GM12872 (cell line): ENCODE results near the gene TMEM272.
A peak's percentile ranks its signal among the peaks of the same experiment; 100 is the strongest.

Source experiments
- TF ChIP-seq, protein P1 (sequence below): IDR thresholded peaks from 3 replicates; pipeline ENCODE4 v1.5.1; 2011; ENCODE audit warnings: low read depth, mild to moderate bottlenecking, low read length, moderate library complexity; ENCODE audit not compliant: insufficient read depth

TMEM272 gene

DNA sequence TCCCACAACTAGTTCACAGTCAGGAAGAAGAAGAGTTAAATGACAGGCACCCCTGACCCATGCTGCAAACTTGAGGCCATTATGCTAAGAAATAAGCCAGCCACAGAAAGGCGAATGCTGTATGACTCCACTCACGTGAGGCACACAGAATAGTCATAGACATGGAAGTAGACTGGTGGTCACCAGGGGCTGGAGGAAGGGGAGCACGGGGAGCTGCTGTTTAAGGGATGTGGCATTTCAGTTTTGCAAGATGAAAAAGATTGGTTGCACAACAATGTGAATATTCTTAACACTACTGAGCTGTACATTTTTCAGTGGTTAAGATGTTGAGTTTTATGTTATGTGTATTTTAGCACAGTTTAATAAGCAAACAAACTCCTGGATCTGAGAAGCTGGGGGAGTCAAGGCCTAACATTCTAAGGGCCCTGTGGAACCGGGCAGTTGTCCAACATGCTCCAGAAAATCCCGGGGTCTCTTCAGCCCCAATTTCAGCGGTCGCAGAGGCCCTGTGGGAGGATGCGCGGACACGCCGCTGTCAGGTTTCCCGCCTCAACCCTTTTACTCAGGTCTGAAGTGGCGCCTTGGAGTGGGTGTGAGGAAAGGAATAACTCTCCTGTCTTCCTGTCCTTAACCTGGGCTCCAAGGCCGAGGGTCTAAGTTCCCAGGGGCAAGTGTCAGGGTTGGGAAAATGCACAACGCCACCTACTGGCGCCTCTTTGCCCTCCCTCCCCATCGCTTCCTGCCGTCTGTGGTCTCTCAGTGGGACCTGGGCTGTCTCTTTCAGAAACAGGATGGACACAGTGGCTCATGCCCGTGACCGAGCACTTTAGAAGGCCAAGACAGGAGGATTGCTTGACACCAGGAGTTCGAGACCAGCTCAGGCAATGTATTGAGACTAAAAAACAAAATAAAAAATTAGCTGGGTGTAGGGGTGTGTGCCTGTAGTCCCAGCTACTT lies 4.4 kb upstream of the TMEM272 start:
- TF ChIP-seq, protein P1, sequence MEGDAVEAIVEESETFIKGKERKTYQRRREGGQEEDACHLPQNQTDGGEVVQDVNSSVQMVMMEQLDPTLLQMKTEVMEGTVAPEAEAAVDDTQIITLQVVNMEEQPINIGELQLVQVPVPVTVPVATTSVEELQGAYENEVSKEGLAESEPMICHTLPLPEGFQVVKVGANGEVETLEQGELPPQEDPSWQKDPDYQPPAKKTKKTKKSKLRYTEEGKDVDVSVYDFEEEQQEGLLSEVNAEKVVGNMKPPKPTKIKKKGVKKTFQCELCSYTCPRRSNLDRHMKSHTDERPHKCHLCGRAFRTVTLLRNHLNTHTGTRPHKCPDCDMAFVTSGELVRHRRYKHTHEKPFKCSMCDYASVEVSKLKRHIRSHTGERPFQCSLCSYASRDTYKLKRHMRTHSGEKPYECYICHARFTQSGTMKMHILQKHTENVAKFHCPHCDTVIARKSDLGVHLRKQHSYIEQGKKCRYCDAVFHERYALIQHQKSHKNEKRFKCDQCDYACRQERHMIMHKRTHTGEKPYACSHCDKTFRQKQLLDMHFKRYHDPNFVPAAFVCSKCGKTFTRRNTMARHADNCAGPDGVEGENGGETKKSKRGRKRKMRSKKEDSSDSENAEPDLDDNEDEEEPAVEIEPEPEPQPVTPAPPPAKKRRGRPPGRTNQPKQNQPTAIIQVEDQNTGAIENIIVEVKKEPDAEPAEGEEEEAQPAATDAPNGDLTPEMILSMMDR = peak; percentile 87

DNA sequence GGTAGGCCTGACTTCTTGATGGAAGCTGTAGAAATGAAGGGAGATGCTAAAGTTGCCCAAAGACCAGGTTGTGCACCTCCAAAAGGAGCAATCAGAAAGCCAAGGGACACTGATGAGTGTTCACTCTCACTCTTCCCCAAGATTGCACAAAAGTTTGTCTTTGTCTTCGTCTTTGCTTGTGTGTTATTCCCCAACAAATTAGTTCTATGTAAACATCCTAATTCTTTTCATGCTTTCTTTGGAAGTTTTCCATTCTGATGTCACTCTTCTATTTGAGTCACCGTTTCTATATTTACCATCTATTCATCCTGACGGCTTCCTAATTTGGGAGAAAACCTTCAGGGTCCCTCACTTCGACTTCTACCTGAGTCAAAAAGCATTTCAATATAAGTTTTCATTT lies 3.7 kb upstream of the TMEM272 start:
- TF ChIP-seq, protein P1 = no peak

DNA sequence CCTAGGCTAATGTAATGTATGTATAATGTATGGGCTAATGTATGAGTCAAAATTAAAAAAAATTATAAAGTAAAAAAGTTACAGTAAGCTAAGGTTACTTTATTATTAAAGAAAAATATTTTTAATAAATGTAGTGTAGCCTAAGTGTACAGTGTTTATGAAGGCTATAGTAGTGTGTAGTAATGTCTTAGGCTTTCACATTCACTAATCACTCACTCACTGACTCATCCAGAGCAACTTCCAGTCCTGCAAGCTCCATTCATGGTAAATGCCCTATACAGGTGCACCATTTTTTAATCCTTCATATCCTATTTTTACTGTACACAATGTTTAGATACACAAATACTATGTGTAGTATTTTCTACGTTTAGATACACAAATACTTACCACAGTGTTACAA lies 1.8 kb upstream of the TMEM272 start:
- TF ChIP-seq, protein P1 = no peak

DNA sequence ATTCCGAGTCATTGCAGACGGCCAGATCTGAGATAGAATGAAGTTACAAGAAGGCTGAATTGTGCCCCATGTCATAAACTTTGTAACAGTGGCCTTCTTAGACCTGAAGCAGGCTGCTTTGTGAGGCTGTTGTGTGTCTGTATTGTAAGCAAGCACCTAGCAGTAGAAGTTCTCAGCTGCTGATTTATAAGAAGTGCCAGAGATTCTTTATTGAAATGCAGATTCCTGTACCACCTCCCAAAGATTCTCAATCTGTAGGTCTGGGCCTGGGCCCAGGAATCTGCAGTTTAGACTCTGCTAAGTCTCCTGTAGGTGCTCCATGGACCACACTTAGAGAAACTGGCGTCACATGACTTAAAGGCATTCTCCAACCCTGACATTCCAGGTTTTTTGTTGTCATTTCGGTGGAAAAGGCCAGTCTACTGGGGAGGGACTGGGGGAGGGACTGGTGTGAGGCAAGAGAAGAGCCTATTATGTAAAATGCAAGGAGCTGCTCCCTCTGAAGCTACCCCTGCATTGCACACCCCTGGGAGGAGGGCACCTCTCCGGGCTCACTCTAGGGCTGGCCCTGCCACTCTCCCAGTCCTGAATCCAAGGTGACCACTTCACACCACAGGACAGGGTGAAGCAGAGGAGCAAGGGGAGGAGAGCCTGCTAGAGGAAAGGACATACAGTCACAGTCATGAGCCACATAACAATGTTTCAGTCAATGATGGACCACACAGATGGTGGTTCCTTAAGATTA lies 769 bp upstream of the TMEM272 start:
- TF ChIP-seq, protein P1 = no peak

DNA sequence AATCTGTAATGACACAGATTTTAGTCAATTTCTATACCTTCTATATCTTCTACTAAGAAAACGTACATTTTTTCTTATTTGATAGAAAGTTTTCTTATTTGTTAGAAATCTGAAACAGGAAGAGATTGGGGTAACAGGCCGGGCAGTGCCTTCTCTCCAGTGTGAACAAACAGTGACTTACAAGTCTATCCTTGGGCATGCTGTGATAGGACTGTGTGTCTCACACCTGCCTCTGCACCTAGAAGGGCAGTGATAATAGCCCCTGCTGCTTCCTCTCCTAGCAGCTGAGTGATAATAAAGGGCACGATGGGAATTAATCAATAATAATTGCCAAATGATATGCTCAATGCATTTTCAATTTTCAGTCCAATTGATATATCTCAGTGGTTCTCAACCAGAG lies 1.4 kb downstream of the TMEM272 start:
- TF ChIP-seq, protein P1 = no peak

DNA sequence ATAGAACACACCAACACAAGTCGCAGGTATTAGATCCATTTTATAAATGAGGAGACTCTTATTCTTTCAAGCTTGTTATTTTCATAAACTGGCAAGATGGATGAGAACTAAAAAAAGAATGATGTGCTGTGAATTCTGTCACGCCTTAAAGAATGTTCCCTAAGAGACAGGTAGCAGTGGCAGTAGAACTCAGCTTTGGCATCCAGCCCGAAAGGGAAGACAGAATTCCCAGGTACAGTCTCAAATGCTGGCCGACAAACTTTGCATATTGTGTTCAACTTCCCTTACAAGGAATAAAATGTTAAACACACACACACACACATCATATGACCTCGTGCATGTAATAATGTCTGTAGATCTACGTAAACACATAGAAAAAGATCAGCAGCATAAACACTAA lies 3.2 kb downstream of the TMEM272 start:
- TF ChIP-seq, protein P1 = no peak

DNA sequence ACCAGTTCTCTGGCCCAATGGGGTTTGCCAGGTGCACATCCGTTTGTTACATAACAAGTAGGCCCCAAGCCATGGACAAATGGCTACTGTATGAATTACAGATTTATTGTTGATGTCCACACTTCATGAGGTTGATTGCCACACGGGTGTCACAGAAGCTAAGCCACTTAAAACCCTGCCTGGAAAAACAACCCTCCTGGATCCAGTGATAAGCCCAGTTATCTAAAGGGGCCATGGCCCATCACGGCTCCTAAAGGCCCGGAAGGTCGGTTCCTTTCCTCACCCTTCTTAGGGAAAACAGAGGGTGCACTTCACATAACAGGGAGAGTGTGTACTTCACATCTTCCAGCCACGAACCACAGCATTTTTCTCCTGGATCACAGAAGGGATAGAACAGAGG lies 4.1 kb downstream of the TMEM272 start:
- TF ChIP-seq, protein P1 = no peak
